ENCODE results near the gene PPIF.

PPIF gene

GRCh38 chr10:79380946-79381721, 33.9 kb downstream of the PPIF start:
- H3K27ac ChIP-seq, result peak overlapping the region in 18 of 21 experiments; percentile 4 to 83 (median 55)

GRCh38 chr10:79381804-79382221, 34.5 kb downstream of the PPIF start:
- H3K27ac ChIP-seq, result peak overlapping the region in 12 of 21 experiments; percentile 6 to 83 (median 69)
- no peak overlapping the region for H3K4me3 ChIP-seq

More at GRCh38 chr10:79380946-79381721, 33.9 kb downstream of the PPIF start:
- no peak overlapping the region for H3K4me3 ChIP-seq

GRCh38 chr10:79382491-79382941, 35.2 kb downstream of the PPIF start:
- peak overlapping the region in 9 of 21 experiments; percentile 7 to 81 (median 49) for H3K27ac ChIP-seq
- H3K4me3 ChIP-seq, result no peak overlapping the region

DNA sequence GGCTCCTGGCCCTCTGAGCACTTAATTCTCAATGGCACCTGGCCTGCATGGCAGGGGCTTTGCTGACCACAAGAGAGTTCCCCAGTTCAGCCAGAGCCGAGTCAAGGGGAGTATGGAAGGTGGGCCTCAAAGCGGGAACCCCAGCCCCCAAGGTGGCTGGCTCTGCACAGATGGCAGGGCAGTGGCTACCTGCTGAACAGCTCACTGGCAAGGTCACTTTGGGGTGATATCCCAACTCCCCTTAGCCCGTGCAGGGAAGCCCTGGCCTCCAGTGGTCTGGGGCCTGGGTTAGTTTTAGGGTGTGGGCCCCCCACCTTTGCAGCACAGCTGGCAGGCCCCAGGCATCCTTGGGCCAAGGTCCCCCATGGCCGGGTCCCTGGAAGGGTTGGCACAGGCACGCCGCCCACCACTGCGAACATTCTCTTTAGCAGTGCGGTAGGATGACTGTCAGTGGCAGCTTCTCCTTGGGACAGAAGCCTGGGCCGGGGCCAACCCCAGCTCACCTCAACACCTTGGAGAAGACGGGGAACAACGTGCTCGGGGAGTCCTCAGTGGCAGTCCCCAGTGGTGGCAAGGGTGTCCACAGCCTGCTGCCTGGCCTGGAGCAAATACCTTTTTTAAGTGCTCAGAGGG, 36.8 kb downstream of the PPIF start:
- Histone ChIP-seq H3K27ac (peak overlapping the region in 1 of 21 experiments; percentile 14), H3K4me3 (no peak overlapping the region)

DNA sequence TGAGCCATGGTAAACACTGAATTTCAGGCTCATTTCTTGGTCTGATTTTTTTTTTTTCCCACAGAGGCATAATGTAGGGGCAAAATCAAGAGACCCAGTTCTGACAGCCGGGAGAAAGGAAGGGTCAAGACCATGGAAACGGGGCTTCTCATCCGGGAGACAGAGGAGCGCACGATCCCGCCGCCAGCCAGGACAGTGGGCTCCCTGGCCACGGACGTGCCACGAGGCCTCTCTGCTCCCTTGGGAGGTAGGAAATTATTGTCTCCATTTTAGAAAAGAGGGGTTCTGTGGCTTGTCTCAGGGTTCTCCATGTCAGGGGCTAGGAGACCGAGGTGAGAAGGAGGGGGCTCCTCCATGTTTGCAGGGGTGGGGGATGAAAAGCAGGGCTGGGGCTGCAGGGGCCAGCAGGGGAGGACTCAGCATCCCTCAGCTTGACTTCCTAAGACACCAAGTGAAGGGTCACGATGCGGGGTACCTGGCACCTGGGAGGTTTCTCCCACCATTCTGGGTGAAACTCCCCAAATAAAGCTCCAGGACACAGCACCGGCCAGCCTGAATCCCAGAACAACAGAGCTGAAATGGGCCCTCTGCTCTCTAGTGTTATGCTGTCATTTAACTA, 37.6 kb downstream of the PPIF start:
- H3K4me3 ChIP-seq, result no peak overlapping the region
- H3K27ac ChIP-seq, result peak overlapping the region in 1 of 21 experiments; percentile 6

DNA sequence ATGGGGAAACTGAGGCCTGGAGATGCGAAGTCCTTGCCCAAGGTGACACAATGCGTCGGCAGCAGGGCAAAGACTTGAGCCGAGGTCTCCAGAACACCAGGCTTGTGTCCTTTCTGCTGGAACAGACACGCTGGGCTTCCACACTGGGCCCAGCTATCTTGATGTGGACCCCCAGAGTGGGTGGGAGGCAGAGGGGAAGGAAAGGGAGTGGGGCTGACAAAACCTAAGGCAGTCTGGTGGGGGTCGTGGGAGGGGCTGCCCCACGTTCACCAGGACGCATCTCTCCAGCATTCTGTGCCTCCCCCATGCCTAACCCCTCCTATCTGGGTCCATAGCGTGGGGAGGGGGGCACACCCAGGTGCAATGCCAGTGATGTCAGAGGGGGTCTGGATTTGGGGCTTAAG, 38.1 kb downstream of the PPIF start:
- H3K27ac ChIP-seq, result no peak overlapping the region
- H3K4me3 ChIP-seq, result no peak overlapping the region

- Histone ChIP-seq H3K27ac (no peak overlapping the region), H3K4me3 (no peak overlapping the region)
Observed at GRCh38 chr10:79385804-79386531, 38.7 kb downstream of the PPIF start.

GRCh38 chr10:79386637-79387465, 39.6 kb downstream of the PPIF start:
- peak overlapping the region in 1 of 21 experiments; percentile 49 for H3K27ac ChIP-seq
- no peak overlapping the region for H3K4me3 ChIP-seq

DNA sequence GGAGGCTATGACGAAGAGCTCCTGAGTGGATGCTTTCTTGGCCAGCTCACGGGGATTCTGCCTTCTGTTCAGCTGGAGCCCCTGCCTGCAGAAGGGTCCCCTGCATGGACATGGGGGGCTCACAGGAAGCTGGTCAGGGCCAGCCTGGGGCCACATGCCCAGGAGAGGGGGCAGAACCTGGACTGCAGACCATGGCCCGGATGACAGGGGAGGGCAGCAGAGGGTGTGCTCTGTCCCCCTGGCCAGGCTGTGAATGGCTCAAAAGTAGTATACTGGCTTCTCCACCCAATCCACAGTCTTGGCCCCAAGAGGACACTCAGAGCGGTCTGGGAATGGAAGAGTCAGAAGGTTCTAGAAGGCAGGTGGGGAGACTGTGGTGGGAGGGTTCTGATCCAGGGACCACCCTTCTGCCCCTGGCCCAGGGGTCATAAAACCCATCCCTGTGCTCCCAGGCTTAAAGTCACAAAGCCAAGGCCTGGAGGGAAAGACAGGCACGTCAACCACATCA, 40.3 kb downstream of the PPIF start:
- H3K27ac ChIP-seq, result no peak overlapping the region
- no peak overlapping the region for H3K4me3 ChIP-seq

DNA sequence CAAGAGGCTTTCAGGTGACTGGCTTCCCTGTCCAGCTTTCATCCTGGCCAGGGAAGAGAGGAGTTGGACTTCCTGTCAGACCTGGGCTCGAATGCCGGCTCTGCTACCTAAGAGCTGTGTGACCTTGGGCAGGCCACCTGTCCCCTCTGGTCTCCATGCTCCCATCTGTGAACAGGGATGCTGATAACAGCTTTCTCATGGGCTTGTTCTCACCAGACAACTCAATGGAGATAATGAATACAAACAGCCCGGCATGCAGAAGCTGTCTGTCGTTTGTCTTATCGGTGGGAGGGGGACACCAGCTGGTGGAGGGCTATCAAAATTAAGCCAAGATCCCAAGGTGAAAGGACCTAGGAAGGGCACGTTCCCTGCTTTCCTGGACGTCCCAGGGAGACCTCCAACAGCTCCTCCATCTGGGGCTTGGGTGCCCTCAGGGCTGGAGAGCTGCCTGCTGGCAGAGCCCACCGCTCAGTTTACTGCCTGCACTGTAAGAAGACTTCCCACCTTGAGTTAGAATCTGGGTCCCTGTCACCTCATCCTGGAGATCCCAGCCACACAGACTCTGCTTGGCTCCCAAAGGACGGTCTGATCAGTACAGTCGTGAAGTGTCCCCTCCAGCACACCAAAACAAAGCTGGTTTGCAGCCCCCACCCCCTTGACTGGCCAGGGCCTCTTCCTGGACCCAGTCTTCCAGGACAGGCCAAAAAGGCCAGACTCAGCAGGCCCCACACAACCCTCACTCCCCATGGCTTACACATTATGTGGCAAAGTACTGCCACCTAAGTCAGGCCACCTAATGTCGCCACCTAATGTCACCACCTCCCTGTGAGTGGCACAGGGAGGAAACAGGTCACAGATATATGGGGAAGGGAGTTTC, 40.9 kb downstream of the PPIF start:
- Histone ChIP-seq H3K4me3 (no peak overlapping the region), H3K27ac (peak overlapping the region in 2 of 21 experiments; percentile 6 to 8)

- Histone ChIP-seq H3K27ac (peak overlapping the region in 3 of 21 experiments; percentile 34 to 61 (median 54)), H3K4me3 (no peak overlapping the region)
Observed at GRCh38 chr10:79390057-79390456, 42.8 kb downstream of the PPIF start.

- no peak overlapping the region for H3K4me3 ChIP-seq
- peak overlapping the region in 5 of 21 experiments; percentile 10 to 61 (median 43) for H3K27ac ChIP-seq
Observed at GRCh38 chr10:79390551-79391229, 43.4 kb downstream of the PPIF start.

GRCh38 chr10:79391231-79392019, 44.2 kb downstream of the PPIF start:
- Histone ChIP-seq H3K4me3 (no peak overlapping the region), H3K27ac (peak overlapping the region in 7 of 21 experiments; percentile 10 to 61 (median 43))

DNA sequence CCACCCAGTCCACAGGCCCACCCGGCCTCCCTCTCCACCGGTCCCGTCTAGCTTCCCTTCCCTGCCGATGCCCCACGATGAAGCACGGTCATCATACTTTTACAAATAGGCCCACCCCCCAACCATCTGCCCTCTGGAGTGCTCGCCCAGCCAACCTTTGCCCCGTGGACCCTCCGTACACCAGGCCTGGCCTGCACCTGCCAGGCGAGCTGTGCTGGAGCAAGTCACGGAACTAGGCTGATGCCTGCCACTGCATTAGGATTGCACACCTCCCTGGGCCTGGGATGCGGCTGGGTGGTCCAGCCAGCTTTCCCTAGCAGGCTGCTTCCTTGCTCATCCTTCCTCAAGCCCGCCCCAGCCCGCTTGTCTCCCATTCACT, 44.7 kb downstream of the PPIF start:
- peak overlapping the region in 4 of 21 experiments; percentile 20 to 61 (median 42) for H3K27ac ChIP-seq

DNA sequence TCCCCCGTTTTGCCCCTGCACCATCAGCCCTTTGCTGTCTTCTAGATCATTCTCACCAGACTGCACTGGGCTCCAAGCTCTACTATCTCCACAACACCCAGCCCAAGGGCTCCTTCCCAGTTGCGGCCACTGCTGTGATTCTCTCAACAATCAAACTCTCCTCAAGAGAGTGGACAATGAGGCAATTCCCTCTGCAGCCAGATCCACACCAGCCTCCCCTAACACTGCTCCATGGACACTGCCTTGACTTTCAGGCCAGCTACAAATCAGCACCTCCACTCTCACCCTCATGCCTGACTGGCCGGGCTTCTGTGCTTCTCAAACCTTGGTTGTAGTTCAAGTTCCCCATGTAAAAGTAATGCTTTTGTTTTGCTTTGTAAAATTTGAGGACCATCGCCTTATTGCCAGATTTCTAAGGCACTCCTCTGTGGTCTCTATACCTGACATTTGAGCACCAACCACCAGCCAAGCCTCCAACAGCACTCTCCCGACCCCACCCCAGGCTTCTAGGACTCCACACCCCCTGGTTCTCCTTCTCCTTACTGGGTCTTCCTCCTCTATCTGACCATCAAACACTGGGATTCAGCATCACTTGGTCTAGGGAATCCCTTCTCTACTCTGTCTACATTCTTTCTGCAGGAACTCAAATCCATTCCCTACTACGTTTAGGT, 45.4 kb downstream of the PPIF start:
- H3K4me3 ChIP-seq, result no peak overlapping the region
- peak overlapping the region in 2 of 21 experiments; percentile 3 to 47 for H3K27ac ChIP-seq

More for the DNA sequence above, 44.7 kb downstream of the PPIF start:
- no peak overlapping the region for H3K4me3 ChIP-seq

All from skin epidermis (tissue), 12 donors.